ENCODE data around the gene SPINDOC. TPM values are rescaled to one million over a fixed set of nuclear protein-coding genes. Genes with fewer than 3 reads are reported as not detected.

Gene SPINDOC
- total and polyA plus RNA-seq, 9 donors, result 5.4 to 22.7 (median 15.8) TPM

DNA sequence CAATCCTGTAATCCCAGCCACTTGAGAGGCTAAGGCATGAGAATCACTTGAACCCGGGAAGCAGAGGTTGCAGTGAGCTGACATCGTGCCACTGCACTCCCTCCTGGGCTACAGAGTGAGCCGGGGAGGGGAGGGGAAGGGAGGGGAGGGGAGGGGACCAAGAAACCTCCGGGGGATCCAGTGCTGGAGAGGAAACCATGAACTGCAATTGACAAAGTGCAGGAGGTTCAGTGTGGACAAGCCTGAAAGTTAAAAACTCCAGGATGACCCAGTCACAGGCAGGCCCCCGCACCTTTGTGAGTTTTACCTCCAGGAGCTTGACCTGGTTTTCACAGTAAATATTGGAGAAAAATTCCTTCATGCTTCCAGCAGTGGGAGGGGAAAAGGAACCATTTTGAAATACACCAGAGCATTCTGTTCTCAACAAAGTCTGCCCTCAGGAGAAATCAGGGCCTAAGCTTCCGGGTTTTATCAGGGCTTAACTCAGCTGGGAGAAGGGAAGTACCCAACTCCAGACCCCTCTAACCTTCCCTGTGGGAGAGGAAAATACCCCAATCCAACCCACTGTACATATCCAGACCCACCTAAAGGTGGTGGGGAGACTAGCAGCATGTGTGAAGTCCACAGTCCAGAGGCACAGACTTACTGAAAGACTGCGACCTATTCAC is 29.2 kb upstream of the SPINDOC start:
- Histone ChIP-seq H3K36me3 (no peaks in the 10 kb centered on the region), H3K27me3 (no peaks in the 10 kb centered on the region), H3K27ac (no peak overlapping the region), H3K4me1 (ENCODE audit: insufficient read depth) (no peaks in the 10 kb centered on the region), H3K9me3 (no peaks in the 10 kb centered on the region), H3K4me3 (no peak overlapping the region)
- intact Hi-C loops (cut with DNase I), result no loop called here
- no peak for DNase-seq
- TF ChIP-seq, protein P1, sequence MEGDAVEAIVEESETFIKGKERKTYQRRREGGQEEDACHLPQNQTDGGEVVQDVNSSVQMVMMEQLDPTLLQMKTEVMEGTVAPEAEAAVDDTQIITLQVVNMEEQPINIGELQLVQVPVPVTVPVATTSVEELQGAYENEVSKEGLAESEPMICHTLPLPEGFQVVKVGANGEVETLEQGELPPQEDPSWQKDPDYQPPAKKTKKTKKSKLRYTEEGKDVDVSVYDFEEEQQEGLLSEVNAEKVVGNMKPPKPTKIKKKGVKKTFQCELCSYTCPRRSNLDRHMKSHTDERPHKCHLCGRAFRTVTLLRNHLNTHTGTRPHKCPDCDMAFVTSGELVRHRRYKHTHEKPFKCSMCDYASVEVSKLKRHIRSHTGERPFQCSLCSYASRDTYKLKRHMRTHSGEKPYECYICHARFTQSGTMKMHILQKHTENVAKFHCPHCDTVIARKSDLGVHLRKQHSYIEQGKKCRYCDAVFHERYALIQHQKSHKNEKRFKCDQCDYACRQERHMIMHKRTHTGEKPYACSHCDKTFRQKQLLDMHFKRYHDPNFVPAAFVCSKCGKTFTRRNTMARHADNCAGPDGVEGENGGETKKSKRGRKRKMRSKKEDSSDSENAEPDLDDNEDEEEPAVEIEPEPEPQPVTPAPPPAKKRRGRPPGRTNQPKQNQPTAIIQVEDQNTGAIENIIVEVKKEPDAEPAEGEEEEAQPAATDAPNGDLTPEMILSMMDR (IDR thresholded peaks at IDR 0.05), result no peak
- TF ChIP-seq POLR2A (IDR thresholded peaks at IDR 0.05) (no peak), EP300 (IDR thresholded peaks at IDR 0.05) (no peak)
- 26 to 38% (median 37%) methylated on average over 7 of the region's 7 CpGs for WGBS, 3 donors

DNA sequence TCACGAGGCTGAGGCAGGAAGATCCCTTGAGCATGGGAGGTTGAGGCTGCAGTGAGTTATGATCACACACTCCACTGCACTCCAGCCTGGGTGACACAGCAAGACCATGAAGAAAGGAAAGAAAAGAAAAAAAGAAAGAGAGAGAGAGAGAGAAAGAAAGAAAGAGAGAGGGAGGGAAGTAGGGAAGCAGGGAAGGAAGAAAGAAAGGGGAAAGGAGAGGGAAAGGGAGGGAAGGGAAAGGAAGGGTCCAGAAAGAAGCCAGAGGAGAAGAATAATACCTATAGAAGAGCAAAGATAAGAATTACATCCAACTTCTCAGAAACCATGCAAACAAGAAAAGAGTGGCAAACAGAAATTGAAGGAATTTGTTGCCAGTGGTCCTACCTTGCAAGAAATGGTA is 27.4 kb upstream of the SPINDOC start:
- WGBS, 3 donors, result 58 to 69% (median 67%) methylated on average over 1 of the region's 1 CpG

DNA sequence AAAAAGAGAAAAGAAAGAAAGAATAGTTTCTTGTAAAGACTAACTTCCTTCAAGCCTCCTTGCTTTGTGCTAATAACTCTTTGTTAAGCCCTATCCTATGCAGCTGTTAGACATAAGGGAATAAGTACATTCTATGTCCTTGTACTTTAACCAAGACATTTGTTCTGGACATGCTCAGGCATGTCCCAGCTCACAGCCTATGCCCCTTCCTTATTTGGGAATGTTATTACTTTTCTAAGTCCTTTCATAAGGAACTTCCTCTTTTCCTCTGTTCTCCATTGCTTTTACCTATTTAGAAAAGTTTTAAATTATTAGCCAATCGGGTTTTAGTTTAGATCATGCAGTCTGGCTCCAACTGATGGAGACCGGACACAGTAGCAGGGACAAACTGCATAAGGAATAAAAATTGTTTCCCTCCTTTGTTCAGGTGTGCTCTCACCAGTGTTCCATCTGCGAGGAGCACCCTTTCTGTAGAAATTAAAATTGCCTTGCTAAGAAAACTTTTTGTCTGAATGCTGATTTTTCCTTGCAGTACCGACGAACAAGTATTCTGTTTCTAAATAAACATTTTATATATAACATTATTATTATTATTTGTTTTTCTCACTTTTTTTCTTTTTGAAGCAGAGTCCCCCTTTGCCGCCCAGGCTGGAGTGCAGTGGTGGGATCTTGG is 21.6 kb upstream of the SPINDOC start:
- TF ChIP-seq, protein P1 (IDR thresholded peaks at IDR 0.05), result no peak
- TF ChIP-seq POLR2A (IDR thresholded peaks at IDR 0.05), result no peak
- TF ChIP-seq EP300 (IDR thresholded peaks at IDR 0.05), result no peak
- no peaks in the 10 kb centered on the region for H3K9me3 ChIP-seq
- no peak overlapping the region for H3K27ac ChIP-seq
- H3K27me3 ChIP-seq, result no peaks in the 10 kb centered on the region
- intact Hi-C loops (cut with DNase I), result no loop called here
- DNase-seq, result no peak
- 93 to 94% (median 93%) methylated on average over 6 of the region's 6 CpGs for WGBS, 3 donors
- no peaks in the 10 kb centered on the region for H3K36me3 ChIP-seq
- H3K4me1 ChIP-seq (ENCODE audit: insufficient read depth), result no peaks in the 10 kb centered on the region
- no peak overlapping the region for H3K4me3 ChIP-seq

More for the DNA sequence above, 27.4 kb upstream of the SPINDOC start:
- Histone ChIP-seq H3K4me1 (ENCODE audit: insufficient read depth) (no peaks in the 10 kb centered on the region), H3K36me3 (no peaks in the 10 kb centered on the region), H3K27me3 (no peaks in the 10 kb centered on the region), H3K27ac (no peak overlapping the region), H3K9me3 (no peaks in the 10 kb centered on the region), H3K4me3 (no peak overlapping the region)
- no peak for DNase-seq
- intact Hi-C loops (cut with DNase I), result no loop called here
- TF ChIP-seq, protein P1 (IDR thresholded peaks at IDR 0.05), result no peak
- TF ChIP-seq POLR2A (IDR thresholded peaks at IDR 0.05), result no peak
- no peak for TF ChIP-seq EP300 (IDR thresholded peaks at IDR 0.05)

DNA sequence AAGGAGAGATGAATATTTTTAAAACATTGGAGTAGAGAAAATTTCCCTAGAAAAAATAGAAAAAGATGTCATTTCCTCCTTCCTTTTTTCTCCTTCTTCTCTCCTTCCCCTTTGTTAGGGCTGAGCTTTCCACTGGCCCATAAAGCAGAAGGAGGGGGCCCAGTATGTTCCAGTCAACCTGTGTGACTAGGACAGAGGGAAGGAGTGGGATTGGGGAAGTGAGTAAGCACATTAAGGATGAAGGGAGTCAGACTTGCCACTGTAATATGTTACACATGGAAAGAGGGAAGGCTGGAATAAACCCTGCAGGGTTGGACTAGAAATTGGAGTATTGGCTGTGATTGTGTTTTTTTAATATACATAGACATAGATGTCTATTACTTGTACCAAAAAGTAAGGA is 20.1 kb upstream of the SPINDOC start:
- intact Hi-C loops (cut with DNase I), result no loop called here
- H3K9me3 ChIP-seq, result no peaks in the 10 kb centered on the region
- no peaks in the 10 kb centered on the region for H3K4me1 ChIP-seq (ENCODE audit: insufficient read depth)
- H3K4me3 ChIP-seq, result no peak overlapping the region
- no peaks in the 10 kb centered on the region for H3K36me3 ChIP-seq
- no peaks in the 10 kb centered on the region for H3K27me3 ChIP-seq
- no peak for DNase-seq
- no peak overlapping the region for H3K27ac ChIP-seq
- TF ChIP-seq POLR2A (IDR thresholded peaks at IDR 0.05) (no peak), EP300 (IDR thresholded peaks at IDR 0.05) (no peak)
- TF ChIP-seq, protein P1 (IDR thresholded peaks at IDR 0.05), result no peak
